Activated CD4-positive, alpha-beta T cell treated with anti-CD3 and anti-CD28 coated beads, Interleukin-2, amount 50 U/mL, for 1 hour (primary cell): ENCODE results near the gene ABHD4.
"Not testable (repeated sequence)": the region's sequence is repeated elsewhere in the genome, so short reads cannot be mapped to it uniquely, and the experiment has no call there.

Experiments
- DNase-seq: peaks from one replicate; pipeline ENCODE4 v3.0.0-alpha.2; 2020

The ABHD4 gene

DNA sequence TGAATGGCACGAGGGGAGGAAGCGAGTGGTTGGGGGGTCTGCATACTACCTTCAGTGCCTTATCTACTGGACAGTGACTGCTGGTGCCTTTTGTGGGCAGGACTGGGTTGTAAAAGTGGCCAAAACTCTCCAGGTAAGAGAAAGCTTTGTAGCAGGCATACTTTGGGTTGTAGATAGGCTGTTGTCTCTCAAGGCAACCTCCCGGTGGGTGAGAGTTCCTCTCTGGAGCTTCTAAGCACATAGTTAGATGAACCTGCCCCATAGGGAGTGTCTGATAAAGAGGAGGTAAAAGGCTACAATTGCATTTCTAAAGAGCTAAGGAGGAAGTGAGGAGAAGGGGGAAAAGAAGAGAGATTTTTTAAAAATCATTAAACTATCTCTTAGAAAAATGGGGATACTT lies 4.9 kb upstream of the ABHD4 start:
- no peak for DNase-seq

DNA sequence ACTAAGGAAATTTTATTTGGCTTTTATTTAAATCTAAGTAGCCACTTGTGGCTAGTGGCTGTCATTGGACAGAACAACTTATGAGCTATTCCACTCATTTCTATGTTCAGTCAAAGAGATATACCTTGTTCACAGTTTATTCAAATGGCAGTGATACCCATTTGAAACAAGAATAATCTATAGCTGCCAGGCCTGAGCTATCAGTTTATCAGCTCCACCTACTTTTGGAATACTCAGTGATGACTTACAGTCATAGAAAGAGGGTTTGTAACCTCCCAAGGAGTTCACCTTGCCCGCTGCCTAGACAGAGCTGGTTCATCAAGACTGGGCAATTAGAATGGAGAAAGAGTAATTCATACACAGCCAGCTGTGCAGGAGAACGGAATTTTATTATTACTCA lies 4.5 kb upstream of the ABHD4 start:
- DNase-seq, result no peak

DNA sequence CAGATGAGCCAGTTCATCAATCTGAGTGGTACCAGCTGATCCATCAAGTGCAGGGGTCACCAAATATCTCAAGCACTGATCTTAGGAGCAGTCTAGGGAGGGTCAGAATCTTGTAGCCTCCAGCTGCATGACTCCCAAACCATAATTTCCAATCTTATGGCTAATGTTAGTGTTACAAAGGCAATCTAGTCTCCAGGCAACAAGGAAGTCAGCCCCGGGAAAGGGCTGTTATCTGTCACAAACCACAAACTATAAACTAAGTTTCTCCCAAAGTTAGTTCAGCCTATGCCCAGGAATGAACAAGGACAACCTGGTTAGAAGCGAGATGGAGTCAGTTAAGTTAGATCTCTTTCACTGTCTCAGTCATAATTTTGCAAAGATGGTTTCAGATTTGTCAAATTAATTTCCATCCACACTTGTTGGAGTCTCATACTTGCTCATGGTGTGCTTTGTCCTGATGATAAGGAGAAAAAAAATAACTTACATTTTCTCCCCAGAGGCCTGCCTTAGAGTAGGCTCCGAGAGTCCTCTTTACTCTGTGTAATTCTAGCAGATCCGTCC lies 3.9 kb upstream of the ABHD4 start:
- no peak for DNase-seq

DNA sequence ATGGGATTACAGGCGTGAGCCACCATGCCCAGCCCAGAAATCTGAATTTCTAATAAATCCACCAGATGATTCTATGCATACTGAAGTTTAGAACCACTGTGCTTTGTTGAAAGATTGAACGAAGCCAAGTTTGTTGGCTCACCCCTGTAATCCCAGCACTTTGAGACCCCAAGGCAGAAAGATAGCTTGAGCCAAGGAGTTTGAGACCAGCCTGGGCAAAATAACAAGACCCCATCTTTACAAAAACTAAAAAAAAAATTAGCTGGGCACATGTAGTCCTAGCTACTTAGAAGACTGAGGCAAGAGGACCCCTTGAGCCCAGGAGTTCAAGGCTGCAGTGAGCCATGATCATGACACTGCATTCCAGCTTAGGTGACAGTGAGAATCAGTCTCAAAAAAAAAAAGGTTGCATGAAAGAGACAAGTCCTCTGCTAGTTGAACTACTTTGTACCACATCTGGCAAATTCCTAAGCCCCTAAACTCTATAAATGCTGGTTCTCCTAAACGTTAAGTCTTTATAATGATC lies 1.7 kb upstream of the ABHD4 start:
- DNase-seq, result no peak

DNA sequence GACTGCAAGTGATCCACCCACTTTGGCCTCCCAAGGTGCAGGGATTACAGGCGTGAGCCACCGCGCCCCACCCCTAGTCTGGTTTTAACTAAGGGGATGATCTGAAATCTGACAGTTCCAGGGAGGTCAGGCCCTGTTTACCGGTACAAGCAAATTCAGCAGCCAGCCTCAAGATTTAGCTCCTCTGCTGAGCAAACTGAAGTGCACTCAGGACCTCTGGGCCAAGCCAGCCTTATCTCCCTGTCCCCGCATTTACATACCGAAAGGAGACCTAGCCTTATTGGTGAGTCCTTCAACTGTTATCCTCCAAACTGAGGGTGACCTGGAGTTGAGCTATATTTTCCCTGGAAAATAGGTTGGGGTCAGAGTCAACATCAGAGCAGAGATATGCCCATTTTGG lies 835 bp upstream of the ABHD4 start:
- no peak for DNase-seq

DNA sequence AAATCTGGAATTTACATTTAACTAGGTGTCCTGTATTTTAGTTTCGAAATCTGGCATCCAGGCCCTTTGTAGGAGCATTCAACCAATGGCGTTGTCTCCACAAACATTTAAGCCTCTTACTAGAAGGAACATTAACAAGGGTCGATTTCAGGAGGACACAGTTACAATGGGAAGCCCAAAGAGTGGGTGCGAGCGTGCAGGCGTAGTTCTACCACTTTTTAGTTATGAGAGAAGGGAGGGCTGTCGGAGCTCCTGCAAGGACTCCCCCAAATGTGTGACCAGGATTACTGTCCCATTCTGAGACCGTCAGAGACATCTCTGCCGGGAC lies 365 bp upstream of the ABHD4 start:
- DNase-seq, result no peak

DNA sequence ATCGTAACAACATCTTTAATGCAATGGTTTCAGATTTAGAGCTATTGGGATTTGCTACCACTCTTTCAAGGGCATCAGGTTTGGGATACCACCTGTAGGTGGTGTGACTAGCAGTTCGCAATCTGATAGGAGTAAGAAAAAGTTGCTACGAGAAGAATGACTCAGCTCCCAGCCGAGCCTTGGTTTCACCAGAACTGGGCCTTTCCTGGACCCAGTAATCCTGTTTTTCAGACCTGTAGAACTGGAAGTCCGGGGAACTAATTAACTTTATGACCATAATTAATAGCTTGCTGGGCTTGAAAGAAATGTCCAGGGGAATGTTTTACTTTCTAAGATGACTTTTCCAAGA lies 770 bp downstream of the ABHD4 start:
- DNase-seq, result no peak

DNA sequence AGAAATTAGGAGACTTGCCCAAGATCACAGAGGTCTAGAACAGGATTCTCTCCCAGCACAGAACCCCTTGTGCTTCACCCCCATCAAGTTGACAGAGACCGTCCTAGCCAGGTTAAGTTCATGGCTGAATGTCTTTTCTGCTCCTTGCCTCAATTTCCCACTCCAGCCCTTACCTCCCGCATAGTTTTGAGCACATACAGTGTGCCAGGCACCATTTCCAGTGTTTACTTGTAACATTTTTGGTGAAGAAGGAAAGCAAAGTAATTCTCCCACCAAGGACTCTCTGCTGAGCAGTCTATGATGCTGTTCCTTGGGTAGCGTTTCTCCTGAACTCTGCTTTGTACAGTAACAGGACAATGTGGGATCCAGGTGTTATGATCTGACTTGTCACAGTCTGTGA lies 1.2 kb downstream of the ABHD4 start:
- no peak for DNase-seq

DNA sequence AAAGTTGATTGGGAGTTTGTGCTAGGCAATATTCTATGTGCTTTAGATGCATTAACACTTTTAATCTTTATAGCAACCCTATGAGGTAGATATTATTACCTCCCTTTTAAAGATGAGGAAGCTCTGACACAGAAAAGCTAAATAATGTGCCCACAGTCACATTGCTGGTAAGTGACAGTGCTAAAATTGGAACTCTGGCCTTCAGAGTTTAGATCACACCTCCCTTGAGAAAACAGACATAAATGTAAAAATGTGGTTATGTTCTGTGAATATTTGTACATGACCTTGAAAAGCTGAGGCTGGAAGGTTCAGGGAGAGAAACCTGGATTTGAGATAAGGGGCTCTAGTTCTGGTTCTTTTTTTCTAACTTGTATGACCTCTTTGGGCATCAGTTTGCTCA lies 1.9 kb downstream of the ABHD4 start:
- DNase-seq, result no peak

DNA sequence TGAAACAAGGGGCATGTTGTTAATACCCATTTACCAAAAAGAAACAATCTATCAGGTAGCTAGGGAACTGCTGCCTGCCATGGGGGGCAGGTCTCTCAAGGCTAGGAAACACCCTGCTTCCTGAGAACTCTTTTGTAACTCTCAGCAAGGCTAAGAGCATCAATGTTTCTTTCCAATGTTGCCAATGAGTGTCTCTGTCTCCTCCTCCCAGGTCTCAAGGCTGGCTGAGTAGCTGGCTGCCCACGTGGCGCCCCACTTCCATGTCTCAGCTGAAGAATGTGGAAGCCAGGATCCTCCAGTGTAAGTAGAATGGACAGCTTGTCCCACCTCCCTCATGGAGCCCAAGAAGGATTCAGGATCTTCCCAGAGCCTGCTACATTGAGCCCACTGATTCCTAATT lies 3.4 kb downstream of the ABHD4 start:
- no peak for DNase-seq

DNA sequence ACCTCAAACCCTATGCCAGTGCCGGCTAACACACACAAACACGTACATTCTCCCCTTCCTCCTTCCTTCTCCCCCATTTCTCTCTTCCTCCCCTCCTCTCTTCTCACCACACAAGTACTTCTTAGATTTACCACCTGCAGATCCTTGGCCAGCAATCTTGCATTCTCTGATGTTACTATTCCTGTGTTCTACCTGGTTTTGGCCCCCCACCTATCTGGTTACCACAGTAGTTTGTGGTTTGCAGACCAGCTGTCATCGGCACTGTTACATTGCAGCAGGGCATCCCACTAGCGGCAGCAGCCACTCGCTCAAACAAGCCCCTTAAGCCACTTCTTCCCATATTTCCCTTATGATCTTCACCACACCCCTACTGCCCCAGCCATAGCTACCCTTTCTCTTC lies 3.9 kb downstream of the ABHD4 start:
- no peak for DNase-seq

DNA sequence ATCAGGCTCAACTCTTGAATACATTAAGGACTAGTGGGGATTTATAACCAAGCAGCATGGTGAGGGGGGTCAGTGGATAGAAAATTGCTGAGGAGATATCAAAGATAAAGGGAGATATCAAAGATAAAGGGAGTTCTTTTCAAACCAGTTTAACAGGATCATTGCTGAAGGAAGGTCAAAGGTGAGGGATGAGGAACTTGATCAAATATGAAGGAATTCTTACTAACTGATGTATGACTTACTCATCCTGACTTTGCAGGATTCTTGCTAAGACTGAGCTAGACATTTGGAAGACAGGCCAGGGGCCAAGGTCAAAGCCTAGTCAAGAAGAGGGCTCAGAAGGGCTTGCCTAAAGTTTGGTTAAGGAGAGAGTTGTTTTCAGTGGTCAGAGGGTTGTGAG lies 4.8 kb downstream of the ABHD4 start:
- DNase-seq, result no peak

DNA sequence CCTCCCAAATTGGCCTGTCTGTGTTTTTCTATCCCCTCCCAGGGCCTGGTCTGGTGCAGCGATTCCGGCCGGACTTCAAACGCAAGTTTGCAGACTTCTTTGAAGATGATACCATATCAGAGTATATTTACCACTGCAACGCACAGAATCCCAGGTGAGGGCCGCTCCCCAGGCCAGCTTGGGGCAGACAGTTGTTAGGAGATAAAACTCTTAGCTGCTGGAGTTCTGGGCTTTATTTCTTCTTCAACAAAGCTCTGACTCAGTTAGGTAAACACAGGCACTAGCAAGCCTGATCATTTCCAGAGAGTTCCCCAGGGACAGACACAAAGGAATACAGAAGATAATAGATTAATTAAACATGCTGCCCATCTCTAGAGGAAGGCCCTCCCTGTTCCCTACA lies 8.3 kb downstream of the ABHD4 start:
- no peak for DNase-seq

DNA sequence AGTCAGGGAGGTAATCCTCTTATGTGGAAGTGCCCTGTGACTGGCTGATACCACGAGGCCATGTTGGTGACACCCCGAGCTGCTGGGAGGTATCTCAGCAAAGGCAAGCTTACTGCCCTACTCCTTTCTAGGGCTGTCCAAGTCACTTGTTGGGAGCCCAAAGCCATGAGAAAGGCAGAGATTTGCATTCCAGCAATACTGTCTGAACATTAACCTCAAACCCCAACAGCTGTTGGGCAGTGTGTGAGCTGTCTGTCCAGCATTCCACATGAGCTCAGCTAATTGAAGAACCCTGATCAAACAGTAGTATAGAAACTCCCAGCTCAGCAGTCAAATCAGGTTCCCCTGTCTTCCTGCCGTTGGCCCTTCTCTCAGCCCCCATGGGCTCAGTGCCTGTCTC lies 9.2 kb downstream of the ABHD4 start:
- no peak for DNase-seq

DNA sequence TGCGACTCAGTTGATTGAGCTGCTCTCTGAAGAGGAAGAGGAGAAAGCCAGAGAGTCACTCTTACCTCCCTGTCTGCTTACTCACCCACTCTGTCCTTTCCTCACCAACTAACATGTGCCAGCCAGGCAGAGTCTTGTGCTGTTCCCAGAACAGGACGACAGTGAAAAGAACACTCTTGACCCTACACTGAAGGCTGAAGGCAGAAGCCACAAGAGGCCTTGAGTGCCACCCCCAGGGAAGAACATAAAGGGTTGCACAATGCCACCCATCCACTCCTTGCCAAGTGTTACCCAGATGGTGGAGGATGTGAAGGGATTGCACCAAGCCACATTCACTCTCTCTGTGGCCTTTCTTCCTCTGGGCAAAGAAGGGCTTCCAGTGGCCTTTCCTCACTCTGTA lies 12.8 kb downstream of the ABHD4 start:
- DNase-seq, result no peak

DNA sequence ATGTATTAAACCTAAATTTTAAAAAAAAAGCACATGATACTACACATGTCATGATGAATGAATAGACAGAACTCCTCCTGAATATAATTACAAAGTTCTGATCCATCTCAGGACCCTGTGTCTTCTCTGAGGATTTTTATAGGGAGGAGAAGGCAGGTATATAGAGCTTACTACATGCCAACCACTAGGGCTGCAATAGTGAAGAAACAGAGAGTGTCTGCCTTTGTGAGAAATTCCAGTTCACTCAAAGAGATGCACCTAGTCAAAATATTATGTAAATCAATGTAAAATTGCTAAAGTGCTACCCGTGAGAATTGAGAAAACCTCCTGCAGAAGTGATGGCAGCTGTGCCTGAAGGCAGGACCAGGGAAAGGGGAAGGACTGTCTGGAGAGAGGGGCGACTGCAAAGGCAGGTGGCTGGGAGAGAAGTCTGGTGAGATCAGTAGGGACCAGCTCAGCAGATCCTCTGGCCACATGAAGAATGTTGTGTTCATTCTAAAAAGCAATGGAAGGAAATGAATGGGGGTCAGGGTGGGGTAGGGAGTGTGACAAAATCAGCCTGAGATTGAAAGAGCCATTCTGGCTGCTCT lies 15.1 kb downstream of the ABHD4 start:
- no peak for DNase-seq

DNA sequence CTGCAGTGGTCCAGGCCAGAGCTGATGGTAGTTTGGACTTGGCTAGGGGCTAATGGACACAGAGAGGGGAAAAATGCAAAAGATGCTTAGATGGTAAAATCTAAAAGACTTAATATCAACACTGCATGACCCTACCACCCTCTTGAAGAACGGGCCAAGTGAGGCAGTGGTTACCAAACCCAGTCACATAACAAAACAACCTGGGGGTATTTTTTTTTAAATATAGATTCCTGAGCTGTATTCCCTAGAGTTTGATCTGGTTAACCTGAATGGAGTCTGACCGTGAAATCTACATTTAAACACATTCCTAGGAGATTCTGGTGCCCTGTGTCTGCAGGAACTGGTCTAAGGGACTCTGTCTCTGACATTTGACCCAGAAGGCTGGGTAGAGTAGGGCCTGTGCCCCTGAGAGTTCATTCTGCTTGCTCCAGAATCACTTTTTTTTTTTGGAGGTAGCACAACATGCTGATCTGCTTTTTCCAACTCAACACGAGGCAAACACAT lies 15.7 kb downstream of the ABHD4 start:
- DNase-seq, result no peak

DNA sequence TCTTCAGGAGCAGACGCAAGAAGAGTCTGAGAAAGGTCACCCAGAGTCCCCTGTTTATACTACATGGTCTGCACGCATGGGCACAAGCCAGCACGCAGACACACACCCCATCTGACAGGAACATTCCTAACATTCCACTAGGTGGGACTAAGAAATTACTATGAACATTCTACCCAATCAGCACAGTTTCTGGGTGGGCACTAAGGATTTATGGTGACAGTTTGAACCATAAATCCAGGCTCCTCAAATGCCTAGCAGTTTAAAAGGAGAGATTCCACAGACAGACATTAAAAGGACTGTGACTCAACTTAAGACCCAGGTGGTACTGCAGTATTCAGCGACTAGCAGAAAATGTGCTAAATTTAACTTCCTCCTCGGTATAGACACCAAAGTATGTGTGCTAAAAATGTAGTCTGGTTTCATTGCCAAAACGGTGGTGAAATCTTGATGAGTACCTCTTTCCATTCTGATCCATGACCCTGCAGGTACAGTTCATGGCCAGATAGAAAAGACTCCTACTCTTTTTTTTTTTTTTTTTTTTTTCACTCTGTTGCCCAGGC lies 16.2 kb downstream of the ABHD4 start:
- no peak for DNase-seq

DNA sequence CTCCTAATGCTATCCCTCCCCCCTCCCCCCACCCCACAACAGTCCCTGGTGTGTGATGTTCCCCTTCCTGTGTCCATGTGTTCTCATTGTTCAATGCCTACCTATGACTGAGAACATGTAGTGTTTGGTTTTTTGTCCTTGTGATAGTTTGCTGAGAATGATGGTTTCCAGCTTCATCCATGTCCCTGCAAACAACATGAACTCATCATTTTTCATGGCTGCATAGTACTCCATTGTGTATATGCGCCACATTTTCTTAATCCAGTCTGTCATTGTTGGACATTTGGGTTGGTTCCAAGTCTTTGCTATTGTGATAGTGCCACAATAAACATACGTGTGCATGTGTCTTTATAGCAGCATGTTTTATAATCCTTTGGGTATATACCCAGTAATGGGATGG lies 17.7 kb downstream of the ABHD4 start:
- DNase-seq, result not testable (repeated sequence)

DNA sequence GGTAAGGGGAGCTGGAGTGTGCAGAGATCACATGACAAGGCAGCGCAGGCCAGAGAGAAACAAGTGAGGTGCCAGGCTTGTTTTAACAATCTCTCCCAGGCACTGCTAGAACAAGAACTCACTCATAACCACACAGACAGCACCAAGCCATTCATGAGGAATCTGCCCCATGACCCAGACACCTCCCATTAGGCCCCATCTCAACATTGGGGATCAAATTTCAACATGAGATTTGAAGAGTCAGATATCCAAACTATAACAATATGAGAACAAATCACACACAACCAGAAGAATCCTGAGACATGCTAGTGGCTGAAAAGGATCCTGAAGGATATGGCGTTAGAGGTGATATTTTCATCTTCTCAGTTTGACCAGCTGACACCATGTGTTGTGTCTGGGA lies 24.2 kb downstream of the ABHD4 start:
- no peak for DNase-seq

DNA sequence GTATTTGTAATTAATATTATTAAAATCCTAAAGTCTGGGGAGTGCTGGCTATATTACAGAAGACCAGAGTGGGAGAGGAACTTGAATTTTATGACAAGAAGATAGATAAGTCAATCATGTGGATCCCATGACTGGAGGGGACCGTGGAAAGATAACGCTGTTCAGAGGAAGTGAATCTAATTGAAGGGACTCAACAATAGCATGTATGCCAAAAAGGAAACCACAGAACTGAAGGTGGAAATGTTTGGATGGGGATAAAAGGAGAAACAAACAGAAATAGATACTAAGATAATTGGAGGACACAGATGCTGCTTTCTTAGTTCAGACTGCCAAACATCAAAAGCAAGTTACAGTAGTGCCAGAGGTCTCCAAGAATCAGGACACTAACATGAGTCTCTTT lies 24.9 kb downstream of the ABHD4 start:
- DNase-seq, result no peak

DNA sequence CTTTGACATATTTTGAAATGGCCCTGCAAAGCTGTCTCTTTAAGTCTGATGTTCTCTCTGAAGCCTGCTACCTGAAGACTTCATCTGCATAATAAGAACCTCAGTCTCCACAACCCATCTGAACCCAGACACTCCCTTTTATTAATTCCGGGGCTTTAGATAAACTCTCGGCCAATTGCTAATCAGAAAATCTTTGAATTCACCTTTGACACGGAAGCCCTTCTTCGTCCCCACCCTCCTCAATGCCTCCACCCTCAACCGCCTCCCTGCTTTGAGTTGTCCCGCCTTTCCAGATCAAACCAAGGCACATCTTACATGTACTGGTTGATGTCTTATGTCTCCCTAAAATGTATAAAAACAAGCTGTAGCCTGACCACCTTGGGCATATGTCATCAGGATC lies 28.5 kb downstream of the ABHD4 start:
- no peak for DNase-seq

DNA sequence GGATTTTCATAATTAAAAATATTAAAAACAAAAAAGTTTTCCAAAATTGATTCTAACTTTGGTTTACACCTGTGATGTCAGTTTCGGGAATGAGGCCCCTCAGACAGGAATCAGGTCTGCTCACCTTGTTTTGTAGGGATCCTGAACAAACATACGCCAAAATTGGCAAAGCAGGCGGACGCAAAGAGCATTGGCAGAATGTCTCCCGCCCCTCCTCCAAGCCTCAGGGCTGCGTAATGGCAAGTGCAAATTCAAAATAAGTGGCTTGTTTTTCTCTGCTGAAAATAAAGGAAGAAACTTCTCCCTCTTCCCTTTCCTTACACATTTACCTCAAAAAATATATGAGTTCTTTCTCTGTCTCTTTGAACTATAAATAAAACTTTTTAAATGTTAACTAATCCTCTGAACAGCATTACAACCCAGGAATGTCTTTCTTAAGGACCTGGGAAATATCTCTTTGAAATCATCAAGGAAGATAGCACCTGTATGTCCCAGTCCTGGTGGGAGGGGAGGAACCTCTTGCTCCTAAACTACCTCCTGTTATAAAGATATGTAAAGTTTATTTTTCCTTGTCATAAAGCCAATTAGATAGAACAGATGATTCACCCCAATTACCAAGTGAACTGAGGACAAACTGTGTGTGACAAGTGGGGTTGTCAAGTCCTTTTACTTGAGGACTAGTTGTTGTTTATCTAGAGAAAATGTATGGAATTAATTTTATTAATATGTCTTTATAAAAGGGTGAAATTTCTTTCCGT lies 29.6 kb downstream of the ABHD4 start:
- no peak for DNase-seq

DNA sequence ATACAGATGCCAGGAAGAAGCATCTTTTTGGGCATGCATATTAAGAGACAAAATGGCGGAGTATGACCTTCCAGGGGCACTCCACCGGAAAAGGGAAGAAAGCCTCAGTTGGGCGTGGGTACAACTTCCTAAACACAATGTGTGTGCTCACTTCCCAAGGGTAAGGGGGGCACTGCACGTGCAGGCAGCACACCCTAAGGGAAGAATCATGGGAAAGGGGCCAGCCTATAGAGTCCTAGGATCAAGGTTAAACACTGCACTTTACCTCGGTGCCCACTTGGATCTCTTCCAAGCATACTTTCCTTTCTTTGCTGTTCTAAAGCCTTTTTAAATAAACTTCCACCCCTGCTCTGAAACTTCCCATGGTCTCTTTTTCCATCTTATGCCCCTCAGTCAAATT lies 31.3 kb downstream of the ABHD4 start:
- DNase-seq, result no peak
